HEK293 (cell line): Measurements from ENCODE around the gene NUDT9.
A peak's percentile ranks its signal among the peaks of the same experiment; 100 is the strongest.

Experiments
- CTCF ChIA-PET: fragments of 350-600 bp; formaldehyde crosslinking; extraction: SDS; loops from one replicate; lab custom pipeline; 2021; ENCODE audit warnings: antibody characterized with exemption; lab: Yijun Ruan, JAX
- POLR2A ChIA-PET: fragments of 300-600 bp; formaldehyde crosslinking; extraction: SDS; loops from one replicate; lab custom pipeline; 2020; ENCODE audit warnings: antibody characterized with exemption, inconsistent platforms; lab: Yijun Ruan, JAX
- H3K27ac ChIP-seq: fragments of 200-500 bp; sonication (Bioruptor generic); 2 replicates; pipeline ENCODE4 v1.5.1; 2014; ENCODE audit warnings: low read depth, low read length, control low read depth, inconsistent platforms; ENCODE audit errors: extremely low read depth
- H3K36me3 ChIP-seq, 2 experiments: fragments of 200-500 bp in 1 of 2; sonication (Bioruptor generic) in 1 of 2; 1 replicate in 1 of 2; 2 replicates in 1 of 2; pipeline ENCODE4 v1.5.1; 2014 to 2017; ENCODE audit warnings: inconsistent platforms in 2 of 2, low read length in 2 of 2; ENCODE audit not compliant: control insufficient read depth in 2 of 2, insufficient read depth in 1 of 2
- H3K4me1 ChIP-seq: fragments of 200-500 bp; sonication (Bioruptor generic); 2 replicates; pipeline ENCODE4 v1.5.1; 2014; ENCODE audit warnings: mild to moderate bottlenecking, low read length, inconsistent platforms; ENCODE audit not compliant: control insufficient read depth, insufficient read depth
- H3K4me3 ChIP-seq: 2 replicates; pipeline ENCODE4 v1.5.1; 2011; ENCODE audit warnings: low read depth, mild to moderate bottlenecking, control low read depth, low read length, moderate library complexity
- H3K9me3 ChIP-seq: fragments of 200-500 bp; sonication (Bioruptor generic); 2 replicates; pipeline ENCODE4 v1.5.1; 2014; ENCODE audit warnings: low read depth, low read length, inconsistent platforms; ENCODE audit not compliant: control insufficient read depth, insufficient read depth
- GLI2 ChIP-seq: fragments of 450-650 bp; formaldehyde crosslinking; IDR thresholded peaks from 2 replicates; pipeline ENCODE4; 2017; ENCODE audit warnings: missing biosample characterization, missing genetic modification characterization, low read depth, borderline replicate concordance
- GLI4 ChIP-seq: fragments of 450-650 bp; formaldehyde crosslinking; IDR thresholded peaks from 2 replicates; pipeline ENCODE4 v1.5.1; 2016; ENCODE audit warnings: missing biosample characterization, missing genetic modification characterization
- KLF9 ChIP-seq: fragments of 450-650 bp; formaldehyde crosslinking; IDR thresholded peaks from 2 replicates; pipeline ENCODE4 v1.5.1; 2016; ENCODE audit warnings: missing biosample characterization, missing genetic modification characterization, low read depth
- SP2 ChIP-seq: fragments of 450-650 bp; formaldehyde crosslinking; IDR thresholded peaks from 2 replicates; pipeline ENCODE4 v1.5.1; 2016; ENCODE audit warnings: missing biosample characterization, missing genetic modification characterization
- SP7 ChIP-seq: fragments of 450-650 bp; formaldehyde crosslinking; IDR thresholded peaks from 2 replicates; pipeline ENCODE4 v1.5.1; 2016; ENCODE audit warnings: missing biosample characterization, missing genetic modification characterization
- TCF7L2 ChIP-seq: IDR thresholded peaks from 2 replicates; pipeline ENCODE4 v1.6.1; 2011; ENCODE audit warnings: low read depth, mild to moderate bottlenecking, inconsistent platforms, low read length, moderate library complexity, borderline replicate concordance
- WT1 ChIP-seq: fragments of 450-650 bp; formaldehyde crosslinking; IDR thresholded peaks from 2 replicates; pipeline ENCODE4 v1.5.1; 2016; ENCODE audit warnings: missing biosample characterization, missing genetic modification characterization
- YY1 ChIP-seq: fragments of 450-650 bp; formaldehyde crosslinking; IDR thresholded peaks from 2 replicates; pipeline ENCODE4 v1.5.1; 2018; ENCODE audit warnings: missing biosample characterization, missing genetic modification characterization
- ZBTB17 ChIP-seq: fragments of 450-650 bp; formaldehyde crosslinking; IDR thresholded peaks from 2 replicates; pipeline ENCODE4 v1.5.1; 2016; ENCODE audit warnings: missing biosample characterization, missing genetic modification characterization
- ZBTB6 ChIP-seq: fragments of 450-650 bp; formaldehyde crosslinking; IDR thresholded peaks from 2 replicates; pipeline ENCODE4 v1.5.1; 2017; ENCODE audit warnings: missing biosample characterization, missing genetic modification characterization
- ZNF202 ChIP-seq: fragments of 450-650 bp; formaldehyde crosslinking; IDR thresholded peaks from 2 replicates; pipeline ENCODE4 v1.5.1; 2016; ENCODE audit warnings: missing biosample characterization, missing genetic modification characterization, borderline replicate concordance
- ZNF266 ChIP-seq: fragments of 450-650 bp; formaldehyde crosslinking; IDR thresholded peaks from 2 replicates; pipeline ENCODE4 v1.5.1; 2016; ENCODE audit warnings: missing biosample characterization, missing genetic modification characterization, low read depth
- ZNF292 ChIP-seq: fragments of 450-650 bp; formaldehyde crosslinking; IDR thresholded peaks from 2 replicates; pipeline ENCODE4 v1.5.1; 2016; ENCODE audit warnings: low read depth, missing biosample characterization, missing genetic modification characterization, borderline replicate concordance
- ZNF324 ChIP-seq: fragments of 450-650 bp; formaldehyde crosslinking; IDR thresholded peaks from 2 replicates; pipeline ENCODE4 v1.5.1; 2016; ENCODE audit warnings: missing biosample characterization, missing genetic modification characterization
- ZNF335 ChIP-seq: fragments of 450-650 bp; formaldehyde crosslinking; conservative IDR thresholded peaks from 2 replicates; pipeline ENCODE4 v1.5.1; 2016; ENCODE audit warnings: missing biosample characterization, missing genetic modification characterization
- ZNF341 ChIP-seq: fragments of 450-650 bp; formaldehyde crosslinking; IDR thresholded peaks from 2 replicates; pipeline ENCODE4; 2016; ENCODE audit warnings: low read depth, missing biosample characterization, missing genetic modification characterization
- ZNF404 ChIP-seq: fragments of 450-650 bp; formaldehyde crosslinking; IDR thresholded peaks from 2 replicates; pipeline ENCODE4 v1.5.1; 2017; ENCODE audit warnings: missing biosample characterization, missing genetic modification characterization
- ZNF426 ChIP-seq: fragments of 450-650 bp; formaldehyde crosslinking; IDR thresholded peaks from 2 replicates; pipeline ENCODE4 v1.5.1; 2017; ENCODE audit warnings: missing biosample characterization, missing genetic modification characterization, mild to moderate bottlenecking, inconsistent platforms, moderate library complexity
- ZNF48 ChIP-seq: fragments of 450-650 bp; formaldehyde crosslinking; IDR thresholded peaks from 2 replicates; pipeline ENCODE4 v1.5.1; 2016; ENCODE audit warnings: missing biosample characterization, missing genetic modification characterization
- ZNF529 ChIP-seq: fragments of 450-650 bp; formaldehyde crosslinking; IDR thresholded peaks from 2 replicates; pipeline ENCODE4 v1.5.1; 2017; ENCODE audit warnings: missing genetic modification characterization, missing biosample characterization; ENCODE audit not compliant: insufficient replicate concordance
- ZNF548 ChIP-seq: fragments of 450-650 bp; formaldehyde crosslinking; IDR thresholded peaks from 2 replicates; pipeline ENCODE4 v1.5.1; 2016; ENCODE audit warnings: missing biosample characterization, missing genetic modification characterization
- ZNF639 ChIP-seq: fragments of 450-650 bp; formaldehyde crosslinking; IDR thresholded peaks from 2 replicates; pipeline ENCODE4 v1.5.1; 2016; ENCODE audit warnings: missing biosample characterization, missing genetic modification characterization
- ZNF645 ChIP-seq: fragments of 450-650 bp; formaldehyde crosslinking; IDR thresholded peaks from 2 replicates; pipeline ENCODE4; 2016; ENCODE audit warnings: missing biosample characterization, missing genetic modification characterization
- ZNF664 ChIP-seq: fragments of 450-650 bp; formaldehyde crosslinking; IDR thresholded peaks from 2 replicates; pipeline ENCODE4 v1.5.1; 2016; ENCODE audit warnings: missing biosample characterization, missing genetic modification characterization
- ZNF701 ChIP-seq: fragments of 450-650 bp; formaldehyde crosslinking; IDR thresholded peaks from 2 replicates; pipeline ENCODE4 v1.5.1; 2016; ENCODE audit warnings: missing biosample characterization, missing genetic modification characterization
- ZNF776 ChIP-seq: fragments of 450-650 bp; formaldehyde crosslinking; IDR thresholded peaks from 2 replicates; pipeline ENCODE4 v1.5.0; 2017; ENCODE audit warnings: missing biosample characterization, missing genetic modification characterization, borderline replicate concordance
- ZNF777 ChIP-seq: fragments of 450-650 bp; formaldehyde crosslinking; IDR thresholded peaks from 2 replicates; pipeline ENCODE4 v1.5.1; 2017; ENCODE audit warnings: missing biosample characterization, missing genetic modification characterization, borderline replicate concordance
- ZSCAN23 ChIP-seq: fragments of 450-650 bp; formaldehyde crosslinking; IDR thresholded peaks from 2 replicates; pipeline ENCODE4 v1.5.1; 2016; ENCODE audit warnings: missing biosample characterization, missing genetic modification characterization

NUDT9 gene

GRCh38 chr4:87410157-87410556 is 12.2 kb upstream of the NUDT9 start:
- H3K36me3 ChIP-seq: no peaks in the 10 kb centered on the region
- no peaks in the 10 kb centered on the region for H3K4me1 ChIP-seq
- CTCF ChIA-PET: no interaction called here
- H3K4me3 ChIP-seq: no peak overlapping the region
- TF ChIP-seq WT1 (tag by site-specific recombination): peak; percentile 86
- no peak for TF ChIP-seq ZNF548
- TF ChIP-seq TCF7L2: peak; percentile 52; the same call in 1 of the 2 replicates
- no peak overlapping the region for H3K27ac ChIP-seq
- H3K9me3 ChIP-seq: no peaks in the 10 kb centered on the region
- POLR2A ChIA-PET: interaction anchor here (2.0 to 2.6 kb wide), 2 partner anchors 12 to 19 kb away, joined by 10 read pairs; partner anchors contain the start of genes HSD17B11 and NUDT9

GRCh38 chr4:87410679-87411078 is 11.7 kb upstream of the NUDT9 start:
- Histone ChIP-seq H3K4me1 (no peaks in the 10 kb centered on the region), H3K27ac (no peak overlapping the region), H3K36me3 (no peaks in the 10 kb centered on the region), H3K4me3 (no peak overlapping the region), H3K9me3 (no peaks in the 10 kb centered on the region)
- ChIA-PET CTCF (no interaction called here), POLR2A (interaction anchor here (2.0 to 2.6 kb wide), 2 partner anchors 12 to 20 kb away, joined by 10 read pairs; partner anchors contain the start of genes HSD17B11 and NUDT9)
- TF ChIP-seq ZNF548 (no peak), ZNF776 (tag by site-specific recombination) (no peak), ZNF48 (no peak), ZBTB6 (tag by site-specific recombination) (no peak), SP2 (tag by site-specific recombination) (no peak)

GRCh38 chr4:87414816-87415215 is 7.6 kb upstream of the NUDT9 start:
- ChIA-PET POLR2A (no interaction called here), CTCF (interaction anchor here (0.9 kb wide), 1 partner anchor 16 kb away, joined by 3 read pairs; no protein-coding TSS in a partner anchor)
- Histone ChIP-seq H3K9me3 (no peaks in the 10 kb centered on the region), H3K27ac (no peak overlapping the region), H3K36me3 (no peaks in the 10 kb centered on the region), H3K4me1 (no peaks in the 10 kb centered on the region), H3K4me3 (no peak overlapping the region)
- TF ChIP-seq ZNF404 (no peak), ZNF324 (tag by site-specific recombination) (no peak), ZNF777 (tag by site-specific recombination) (no peak), ZNF645 (tag by site-specific recombination) (no peak), GLI4 (no peak), SP7 (tag by site-specific recombination) (no peak), ZNF341 (tag by site-specific recombination) (no peak), ZBTB17 (no peak), ZNF292 (tag by site-specific recombination) (no peak), YY1 (tag by site-specific recombination) (no peak), ZNF426 (tag by site-specific recombination) (no peak)

- H3K9me3 ChIP-seq: no peaks in the 10 kb centered on the region
- H3K27ac ChIP-seq: no peak overlapping the region
- no peaks in the 10 kb centered on the region for H3K36me3 ChIP-seq
- H3K4me1 ChIP-seq: no peaks in the 10 kb centered on the region
- ChIA-PET POLR2A (no interaction called here), CTCF (no interaction called here)
- no peak overlapping the region for H3K4me3 ChIP-seq
- no peak for TF ChIP-seq ZNF639 (tag by site-specific recombination)
- TF ChIP-seq KLF9 (tag by site-specific recombination): no peak
- no peak for TF ChIP-seq ZNF202 (tag by site-specific recombination)
- TF ChIP-seq SP2 (tag by site-specific recombination): no peak
- no peak for TF ChIP-seq ZNF529
- TF ChIP-seq GLI2 (tag by site-specific recombination): no peak
- TF ChIP-seq ZNF701 (tag by site-specific recombination): no peak
- no peak for TF ChIP-seq ZSCAN23 (tag by site-specific recombination)
- TF ChIP-seq ZNF266 (tag by site-specific recombination): no peak
- TF ChIP-seq ZNF335: no peak
- TF ChIP-seq ZNF664 (tag by site-specific recombination): no peak
These were observed 5.4 kb upstream of the NUDT9 start for GRCh38 chr4:87416965-87417364.
